Neural progenitor cell (in vitro differentiated cells): ENCODE data around the gene OGFOD2. TPM values are rescaled to one million over a fixed set of nuclear protein-coding genes. Genes with fewer than 3 reads are reported as not detected.

Experiments used
- DNase-seq: peaks from one replicate; pipeline ENCODE4 v3.0.0-alpha.2; 2016; ENCODE audit warnings: low spot score
- H2AFZ ChIP-seq: fragments of 200-600 bp; sonication (generic); replicated peaks from 2 replicates; pipeline ENCODE4 v1.6.1; 2016; ENCODE audit warnings: antibody characterized with exemption
- H3F3A ChIP-seq: fragments of 200-600 bp; sonication (generic); 2 replicates; pipeline ENCODE4 v1.6.1; 2016; ENCODE audit warnings: antibody characterized with exemption, low read depth
- H3K27ac ChIP-seq: fragments of 200-600 bp; sonication (generic); 2 replicates; pipeline ENCODE4 v1.5.1; 2016; ENCODE audit warnings: mild to moderate bottlenecking
- H3K27me3 ChIP-seq: fragments of 200-600 bp; sonication (generic); 2 replicates; pipeline ENCODE4 v1.6.1; 2016; ENCODE audit warnings: mild to moderate bottlenecking, moderate library complexity
- H3K36me3 ChIP-seq: fragments of 200-600 bp; sonication (generic); 2 replicates; pipeline ENCODE4 v1.5.1; 2016
- H3K4me1 ChIP-seq: fragments of 200-600 bp; sonication (generic); 2 replicates; pipeline ENCODE4 v1.6.1; 2016; ENCODE audit warnings: mixed run types
- H3K4me2 ChIP-seq: fragments of 200-600 bp; sonication (generic); 2 replicates; pipeline ENCODE4 v1.6.1; 2016
- H3K4me3 ChIP-seq: fragments of 200-600 bp; sonication (generic); 2 replicates; pipeline ENCODE4 v1.5.1; 2016
- H3K79me2 ChIP-seq: fragments of 200-600 bp; sonication (generic); 2 replicates; pipeline ENCODE4 v1.6.1; 2016; ENCODE audit warnings: low read depth
- H3K9ac ChIP-seq: fragments of 200-600 bp; sonication (generic); 2 replicates; pipeline ENCODE4 v1.6.1; 2016
- H3K9me3 ChIP-seq: fragments of 200-600 bp; sonication (generic); 2 replicates; pipeline ENCODE4 v1.5.1; 2016; ENCODE audit warnings: low read depth
- H4K20me1 ChIP-seq: fragments of 200-600 bp; sonication (generic); 2 replicates; pipeline ENCODE4 v1.6.1; 2016; ENCODE audit warnings: low read depth
- H3K27ac Mint-ChIP-seq: 3 replicates; pipeline ENCODE4 v1.8.0; 2021; ENCODE audit warnings: mixed read lengths
- H3K27me3 Mint-ChIP-seq: 2 replicates; pipeline ENCODE4 v1.8.0; 2022; ENCODE audit warnings: low read depth, mild to moderate bottlenecking, inconsistent platforms, moderate library complexity, mixed read lengths; ENCODE audit not compliant: insufficient read depth
- H3K36me3 Mint-ChIP-seq: 3 replicates; pipeline ENCODE4 v1.8.0; 2021; ENCODE audit warnings: mixed read lengths
- H3K4me1 Mint-ChIP-seq: 3 replicates; pipeline ENCODE4 v1.8.0; 2021; ENCODE audit warnings: mixed read lengths
- H3K4me3 Mint-ChIP-seq: 3 replicates; pipeline ENCODE4 v1.8.0; 2021; ENCODE audit warnings: mild to moderate bottlenecking, moderate library complexity, mixed read lengths
- H3K9me3 Mint-ChIP-seq: 3 replicates; pipeline ENCODE4 v1.8.0; 2020; ENCODE audit warnings: mixed read lengths
- EZH2 ChIP-seq: fragments of 200-600 bp; sonication (generic); IDR thresholded peaks from 2 replicates; pipeline ENCODE4 v1.6.1; 2017; ENCODE audit warnings: antibody characterized with exemption, mild to moderate bottlenecking, moderate library complexity
- EZH2phosphoT487 ChIP-seq: fragments of 200-600 bp; sonication (generic); IDR thresholded peaks from 2 replicates; pipeline ENCODE4 v1.6.1; 2017; ENCODE audit warnings: antibody characterized with exemption
- total RNA-seq: library from RNA; depleted of rRNA; stranded (reverse); fragments of >200 nt; gene quantifications from 2 replicates; pipeline ENCODE4 v1.2.3, GENCODE V29; 2015; ENCODE audit warnings: low replicate concordance
- TF ChIP-seq, protein P1 (sequence below): fragments of 200-600 bp; sonication (generic); IDR thresholded peaks from 2 replicates; pipeline ENCODE4 v1.5.1; 2017; ENCODE audit warnings: antibody characterized with exemption, mild to moderate bottlenecking

OGFOD2 gene
- total RNA-seq, 1 donor from 2014 or later: 9.9 TPM

GRCh38 chr12:122961531-122962329 lies 13.3 kb upstream of the OGFOD2 start:
- H3K27me3 Mint-ChIP-seq: peaks cover 5% of the 10 kb centered on the region
- Histone ChIP-seq H3K36me3 (no peaks in the 10 kb centered on the region), H2AFZ (no peak overlapping the region), H3F3A (peaks cover 14% of the 10 kb centered on the region), H3K4me2 (no peak overlapping the region), H3K79me2 (no peaks in the 10 kb centered on the region), H3K27me3 (no peaks in the 10 kb centered on the region), H3K9ac (no peak overlapping the region), H3K9me3 (no peaks in the 10 kb centered on the region), H3K27ac (no peak overlapping the region), H4K20me1 (peaks cover 19% of the 10 kb centered on the region), H3K4me1 (peaks cover 12% of the 10 kb centered on the region), H3K4me3 (no peak overlapping the region)
- no peaks in the 10 kb centered on the region for H3K36me3 Mint-ChIP-seq
- H3K27ac Mint-ChIP-seq: no peak overlapping the region
- H3K4me1 Mint-ChIP-seq: peaks cover 14% of the 10 kb centered on the region
- no peaks in the 10 kb centered on the region for H3K9me3 Mint-ChIP-seq
- TF ChIP-seq EZH2: no peak
- TF ChIP-seq EZH2phosphoT487: no peak
- TF ChIP-seq, protein P1, sequence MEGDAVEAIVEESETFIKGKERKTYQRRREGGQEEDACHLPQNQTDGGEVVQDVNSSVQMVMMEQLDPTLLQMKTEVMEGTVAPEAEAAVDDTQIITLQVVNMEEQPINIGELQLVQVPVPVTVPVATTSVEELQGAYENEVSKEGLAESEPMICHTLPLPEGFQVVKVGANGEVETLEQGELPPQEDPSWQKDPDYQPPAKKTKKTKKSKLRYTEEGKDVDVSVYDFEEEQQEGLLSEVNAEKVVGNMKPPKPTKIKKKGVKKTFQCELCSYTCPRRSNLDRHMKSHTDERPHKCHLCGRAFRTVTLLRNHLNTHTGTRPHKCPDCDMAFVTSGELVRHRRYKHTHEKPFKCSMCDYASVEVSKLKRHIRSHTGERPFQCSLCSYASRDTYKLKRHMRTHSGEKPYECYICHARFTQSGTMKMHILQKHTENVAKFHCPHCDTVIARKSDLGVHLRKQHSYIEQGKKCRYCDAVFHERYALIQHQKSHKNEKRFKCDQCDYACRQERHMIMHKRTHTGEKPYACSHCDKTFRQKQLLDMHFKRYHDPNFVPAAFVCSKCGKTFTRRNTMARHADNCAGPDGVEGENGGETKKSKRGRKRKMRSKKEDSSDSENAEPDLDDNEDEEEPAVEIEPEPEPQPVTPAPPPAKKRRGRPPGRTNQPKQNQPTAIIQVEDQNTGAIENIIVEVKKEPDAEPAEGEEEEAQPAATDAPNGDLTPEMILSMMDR: no peak
- DNase-seq: no peak
- no peak overlapping the region for H3K4me3 Mint-ChIP-seq

DNA sequence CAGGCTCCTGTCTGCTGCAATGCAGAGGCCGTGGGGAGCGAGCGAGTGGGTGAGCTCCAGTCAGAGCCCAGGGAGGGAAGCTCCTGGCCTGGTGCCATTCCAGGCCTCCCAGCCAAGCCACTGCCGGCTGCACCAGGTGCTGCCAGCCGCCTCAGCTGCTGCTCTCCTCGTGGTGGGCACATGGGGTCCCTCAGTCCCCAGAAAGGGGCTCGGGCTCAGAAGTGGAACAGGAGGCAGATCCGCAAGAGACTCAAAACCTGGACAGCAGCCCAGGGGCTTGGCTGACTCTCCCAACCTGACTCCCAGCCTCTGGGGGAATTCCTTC lies 11.1 kb upstream of the OGFOD2 start:
- H3K27ac Mint-ChIP-seq: no peak overlapping the region
- H4K20me1 ChIP-seq: peaks cover 19% of the 10 kb centered on the region
- H3K27me3 ChIP-seq: no peaks in the 10 kb centered on the region
- no peak overlapping the region for H3K4me3 Mint-ChIP-seq
- peaks cover 19% of the 10 kb centered on the region for H3F3A ChIP-seq
- H3K4me1 ChIP-seq: peaks cover 12% of the 10 kb centered on the region
- no peaks in the 10 kb centered on the region for H3K79me2 ChIP-seq
- no peaks in the 10 kb centered on the region for H3K9me3 Mint-ChIP-seq
- no peak for DNase-seq
- H3K4me2 ChIP-seq: no peak overlapping the region
- H3K4me1 Mint-ChIP-seq: peaks cover 14% of the 10 kb centered on the region
- TF ChIP-seq, protein P1: no peak
- TF ChIP-seq EZH2phosphoT487: no peak
- TF ChIP-seq EZH2: no peak
- no peaks in the 10 kb centered on the region for H3K9me3 ChIP-seq
- no peaks in the 10 kb centered on the region for H3K36me3 ChIP-seq
- no peak overlapping the region for H3K9ac ChIP-seq
- peaks cover 11% of the 10 kb centered on the region for H3K27me3 Mint-ChIP-seq
- H3K36me3 Mint-ChIP-seq: no peaks in the 10 kb centered on the region
- H2AFZ ChIP-seq: no peak overlapping the region
- no peak overlapping the region for H3K4me3 ChIP-seq
- no peak overlapping the region for H3K27ac ChIP-seq

GRCh38 chr12:122964439-122965257 lies 10.4 kb upstream of the OGFOD2 start:
- H3K79me2 ChIP-seq: no peaks in the 10 kb centered on the region
- no peaks in the 10 kb centered on the region for H3K9me3 ChIP-seq
- Mint-ChIP-seq H3K4me1 (peaks cover 14% of the 10 kb centered on the region), H3K27me3 (peaks cover 11% of the 10 kb centered on the region), H3K9me3 (no peaks in the 10 kb centered on the region), H3K27ac (peak overlapping the region; percentile 18), H3K36me3 (no peaks in the 10 kb centered on the region), H3K4me3 (peak overlapping the region; percentile 80)
- no peak overlapping the region for H3K4me2 ChIP-seq
- DNase-seq: peak; percentile 21
- peaks cover 19% of the 10 kb centered on the region for H3F3A ChIP-seq
- H3K9ac ChIP-seq: no peak overlapping the region
- peaks cover 12% of the 10 kb centered on the region for H3K4me1 ChIP-seq
- H2AFZ ChIP-seq: no peak overlapping the region
- no peaks in the 10 kb centered on the region for H3K27me3 ChIP-seq
- TF ChIP-seq EZH2phosphoT487 (no peak), EZH2 (no peak)
- TF ChIP-seq, protein P1: no peak
- no peaks in the 10 kb centered on the region for H3K36me3 ChIP-seq
- H3K27ac ChIP-seq: no peak overlapping the region
- no peak overlapping the region for H3K4me3 ChIP-seq
- peaks cover 19% of the 10 kb centered on the region for H4K20me1 ChIP-seq
